Transverse colon (tissue), 4 donors: Measurements from ENCODE around the gene CLOCK. TPM values are rescaled to one million over a fixed set of nuclear protein-coding genes. Genes with fewer than 3 reads are reported as not detected.

Source experiments
- DNase-seq: peaks from one replicate; pipeline ENCODE4 v3.0.0-alpha.2; 2019
- H3K27ac ChIP-seq, 4 donors: fragments of 200-600 bp; sonication (generic); 2 replicates each; pipeline ENCODE4 v1.5.1; 2016 to 2018; ENCODE audit warnings: inconsistent platforms in 4 of 4
- H3K27me3 ChIP-seq: fragments of 200-600 bp; sonication (generic); 2 replicates; pipeline ENCODE4 v1.5.1; 2017; ENCODE audit warnings: inconsistent platforms
- H3K36me3 ChIP-seq, 4 donors: fragments of 200-600 bp; sonication (generic); 2 replicates each; pipeline ENCODE4 v1.5.1; 2017 to 2019; ENCODE audit warnings: inconsistent platforms in 4 of 4
- H3K4me1 ChIP-seq, 4 donors: fragments of 200-600 bp; sonication (generic); 2 replicates each; pipeline ENCODE4 v1.5.1; 2017 to 2020; ENCODE audit warnings: inconsistent platforms in 4 of 4
- H3K4me3 ChIP-seq, 4 donors: fragments of 200-600 bp; sonication (generic); 1 replicate in 1 of 4; 2 replicates in 3 of 4; pipeline versions ENCODE4 v1.5.1 to v1.6.1; 2017 to 2019; ENCODE audit warnings: inconsistent platforms in 4 of 4
- H3K9me3 ChIP-seq, 2 donors: fragments of 200-600 bp; sonication (generic); 2 replicates each; pipeline ENCODE4 v1.5.1; 2017 to 2019; ENCODE audit warnings: inconsistent platforms in 2 of 2
- CTCF ChIP-seq, 5 experiments: fragments of 200-600 bp in 3 of 5; fragments of 450-650 bp in 2 of 5; sonication (generic) in 3 of 5; IDR thresholded peaks; 1 replicate in 2 of 5; 2 replicates in 3 of 5; pipeline ENCODE4 v1.5.1; 2016 to 2017; ENCODE audit warnings: antibody characterized with exemption in 5 of 5, inconsistent platforms in 3 of 5, mild to moderate bottlenecking in 2 of 5, moderate library complexity in 1 of 5
- EP300 ChIP-seq: sonication (generic); formaldehyde crosslinking; IDR thresholded peaks from one replicate; pipeline ENCODE4 v1.6.1; 2017; ENCODE audit warnings: antibody characterized with exemption, low read depth
- POLR2A ChIP-seq: fragments of 450-650 bp; IDR thresholded peaks from one replicate; pipeline ENCODE4 v1.6.1; 2016; ENCODE audit warnings: antibody characterized with exemption, mild to moderate bottlenecking, moderate library complexity
- POLR2AphosphoS5 ChIP-seq, 3 donors: sonication (generic); formaldehyde crosslinking; IDR thresholded peaks; one replicate each; pipeline ENCODE4 v1.6.1; 2016; ENCODE audit warnings: antibody characterized with exemption in 3 of 3
- WGBS, 2 donors: methylation state at CpG; one replicate each; pipeline ENCODE4 v1.1.5; 2018; ENCODE audit warnings: low coverage in 1 of 2; 5-methylcytosine and 5-hydroxymethylcytosine counted together
- in situ Hi-C, 4 donors: fragments of 200-750 bp; cut with MboI; loops; one replicate each; pipeline versions ENCODE4 v1.15.0 to v1.15.1; 2017; ENCODE audit warnings: low sequenced_read_pairs in 3 of 4, low pct_ligation_motif_present in 1 of 4, low pct_unique_long_range_greater_than_20kb in 1 of 4
- intact Hi-C: fragments of 100-400 bp; cut with DNase I; formaldehyde crosslinking; loops from one replicate; pipeline ENCODE4 v1.15.1; 2023; ENCODE audit warnings: low total_unique reads
- total RNA-seq, 4 donors: library from RNA; depleted of rRNA; stranded (reverse); fragments of >200 nt; gene quantifications; one replicate each; pipeline ENCODE4 v1.1.0, GENCODE V29; 2016

Gene CLOCK
- total RNA-seq, 4 donors from 2014 or later = 6.7 to 19.7 (median 16.9) TPM

GRCh38 chr4:55447831-55448230, 98.9 kb downstream of the CLOCK start:
- DNase-seq = no peak
- intact Hi-C loops (no loop called here), in situ Hi-C loops (no loop called here)
- Histone ChIP-seq H3K27me3 (no peaks in the 10 kb centered on the region), H3K27ac (no peak overlapping the region), H3K36me3 (peaks cover 0 to 36% (median 13%) of the 10 kb centered on the region in 4 donors), H3K4me1 (peaks cover 0 to 4% (median 0%) of the 10 kb centered on the region in 4 donors), H3K9me3 (no peaks in the 10 kb centered on the region), H3K4me3 (no peak overlapping the region)
- TF ChIP-seq POLR2A (no peak), CTCF (IDR thresholded peaks at IDR 0.05) (no peak), POLR2AphosphoS5 (IDR thresholded peaks at IDR 0.05) (no peak), EP300 (no peak)
- WGBS, 2 donors = 71 to 85% methylated on average over 1 of the region's 1 CpG

- no peak for DNase-seq
- no peak for TF ChIP-seq CTCF (IDR thresholded peaks at IDR 0.05)
- no peak for TF ChIP-seq POLR2AphosphoS5 (IDR thresholded peaks at IDR 0.05)
- TF ChIP-seq POLR2A = no peak
- no peak for TF ChIP-seq EP300
- Histone ChIP-seq H3K27me3 (no peaks in the 10 kb centered on the region), H3K27ac (no peak overlapping the region), H3K9me3 (no peaks in the 10 kb centered on the region), H3K36me3 (peaks cover 0 to 30% (median 14%) of the 10 kb centered on the region in 4 donors), H3K4me1 (peaks cover 0 to 4% (median 0%) of the 10 kb centered on the region in 4 donors), H3K4me3 (no peak overlapping the region)
- in situ Hi-C loops = no loop called here
- WGBS, 2 donors = 92 to 100% methylated on average over 4 to 9 of the region's 9 CpGs
- intact Hi-C loops = no loop called here
Measured at GRCh38 chr4:55447108-55447708, 99.5 kb downstream of the CLOCK start.

- intact Hi-C loops (no loop called here), in situ Hi-C loops (no loop called here)
- Histone ChIP-seq H3K36me3 (peaks cover 0 to 30% (median 14%) of the 10 kb centered on the region in 4 donors), H3K27ac (no peak overlapping the region), H3K27me3 (no peaks in the 10 kb centered on the region), H3K9me3 (no peaks in the 10 kb centered on the region), H3K4me1 (peaks cover 0 to 4% (median 0%) of the 10 kb centered on the region in 4 donors), H3K4me3 (no peak overlapping the region)
- DNase-seq = no peak
- TF ChIP-seq POLR2A = no peak
- no peak for TF ChIP-seq CTCF (IDR thresholded peaks at IDR 0.05)
- TF ChIP-seq EP300 = no peak
- TF ChIP-seq POLR2AphosphoS5 (IDR thresholded peaks at IDR 0.05) = no peak
- 94 to 100% methylated on average over 1 of the region's 1 CpG for WGBS, 2 donors
Measured at GRCh38 chr4:55446578-55446922, 100.2 kb downstream of the CLOCK start.

- TF ChIP-seq POLR2AphosphoS5 (IDR thresholded peaks at IDR 0.05) = no peak
- no peak for TF ChIP-seq POLR2A
- TF ChIP-seq CTCF (IDR thresholded peaks at IDR 0.05) = no peak
- TF ChIP-seq EP300 = no peak
- 93 to 98% methylated on average over 2 of the region's 2 CpGs for WGBS, 2 donors
- no peak overlapping the region for H3K4me3 ChIP-seq
- peaks cover 0 to 30% (median 14%) of the 10 kb centered on the region in 4 donors for H3K36me3 ChIP-seq
- no peak for DNase-seq
- H3K27me3 ChIP-seq = no peaks in the 10 kb centered on the region
- H3K27ac ChIP-seq = no peak overlapping the region
- peaks cover 0 to 4% (median 0%) of the 10 kb centered on the region in 4 donors for H3K4me1 ChIP-seq
- intact Hi-C loops (no loop called here), in situ Hi-C loops (no loop called here)
- H3K9me3 ChIP-seq = no peaks in the 10 kb centered on the region
Measured at GRCh38 chr4:55445921-55446577, 100.7 kb downstream of the CLOCK start.
